ENCODE measurements around the gene CCDC169.
"Not testable (repeated sequence)": the region's sequence is repeated elsewhere in the genome, so short reads cannot be mapped to it uniquely, and the experiment has no call there.

CCDC169 gene

DNA sequence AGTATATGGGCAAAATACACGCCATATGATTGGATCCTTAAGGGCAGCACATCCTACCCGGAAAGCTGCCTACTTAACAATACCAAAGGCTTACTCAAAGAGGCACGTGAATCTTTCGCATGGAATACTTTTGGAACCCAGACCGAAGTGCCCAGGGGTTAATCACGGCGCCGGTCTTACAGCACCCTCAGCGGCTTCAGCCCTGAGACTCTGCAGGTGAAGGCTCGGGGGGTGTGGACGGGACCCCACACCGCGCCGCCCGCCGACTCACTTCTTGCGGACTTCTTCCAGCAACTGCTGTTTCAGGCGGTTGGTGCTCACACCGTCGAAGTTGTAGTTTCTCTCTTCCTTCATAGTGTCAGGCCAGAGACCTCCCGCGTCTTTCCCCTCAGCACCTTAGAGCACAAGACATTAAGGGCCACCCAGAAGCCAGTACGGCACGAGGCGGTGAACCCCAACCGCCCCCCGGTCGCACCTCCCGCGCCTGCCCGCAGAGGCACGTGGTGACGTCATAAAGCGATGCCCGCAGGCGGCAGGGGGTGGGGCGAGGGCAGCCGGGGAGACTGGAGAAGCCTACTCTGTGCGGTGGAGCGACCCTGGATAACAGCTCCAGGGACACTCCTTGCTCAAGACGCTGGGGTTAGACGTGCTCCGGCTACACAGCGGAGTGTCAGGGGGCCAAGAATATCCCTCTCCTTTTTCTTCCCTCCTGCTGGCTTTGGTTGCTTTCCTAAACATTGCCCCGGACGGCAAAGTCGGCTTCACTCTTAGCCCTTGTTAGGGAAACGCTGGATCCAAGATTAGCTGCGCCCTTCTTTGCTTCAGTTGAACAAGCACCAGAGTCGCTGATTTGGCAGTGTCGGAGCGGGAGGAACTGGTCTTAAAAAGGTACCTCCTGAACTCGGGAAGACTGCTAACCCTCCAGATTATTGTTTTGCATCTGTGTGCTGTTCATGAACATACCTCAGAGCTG, at the start of gene CCDC169:
CCDC169 (minus strand) TSS at position 449 of the 973 bp plus-strand sequence; CDS start at position 354, 95 bp downstream.
- DNase-seq (ENCODE audit: low spot score), result peak; percentile 32

DNA sequence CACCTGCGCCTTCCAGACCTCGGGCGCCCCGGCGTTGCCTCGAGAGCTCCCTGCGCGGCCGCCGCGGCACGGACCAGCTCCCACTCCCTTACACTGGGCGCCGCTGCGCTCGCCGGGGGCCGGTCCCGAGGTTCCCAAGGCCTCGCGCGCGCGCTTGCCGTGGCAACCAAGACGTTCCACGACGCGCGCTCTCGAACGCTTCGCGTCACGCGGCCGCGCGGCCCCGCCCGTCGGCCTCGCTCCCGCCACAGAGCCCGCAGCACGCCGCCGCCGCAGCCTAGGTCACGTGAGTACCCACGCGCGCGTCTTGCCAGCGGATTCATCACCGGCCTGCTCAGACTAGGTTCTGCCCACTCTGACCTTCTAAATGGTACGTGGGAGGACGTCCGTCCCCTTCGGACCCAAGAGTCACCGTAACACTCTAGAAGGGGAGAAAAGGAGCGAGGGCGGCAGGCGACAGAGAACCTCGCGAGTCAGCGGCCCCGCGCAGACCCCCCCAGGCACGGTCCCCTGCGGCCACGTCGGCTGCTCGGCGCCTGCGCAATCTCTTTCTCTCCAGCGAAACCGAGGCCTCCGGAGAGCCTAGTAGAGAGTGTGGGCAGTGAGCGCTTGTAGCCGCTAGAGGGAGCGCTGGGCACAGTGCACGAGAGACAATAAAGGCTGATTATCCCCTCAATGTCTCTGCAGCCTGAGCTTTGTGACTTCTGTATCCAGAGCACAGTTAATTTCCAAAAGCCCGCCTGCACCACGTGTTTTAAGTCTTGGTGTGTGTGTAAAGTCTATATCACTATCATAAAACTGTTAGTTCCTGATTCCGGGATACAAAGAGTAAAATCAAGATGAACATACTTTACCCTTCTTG, 48.8 kb upstream of the CCDC169 start, which contains the start of gene SPART:
SPART (minus strand) TSS at position 173 of the 862 bp plus-strand sequence. CDS start 10,564 bp downstream, outside the sequence.
- peak; percentile 81 for DNase-seq (ENCODE audit: low spot score)

DNA sequence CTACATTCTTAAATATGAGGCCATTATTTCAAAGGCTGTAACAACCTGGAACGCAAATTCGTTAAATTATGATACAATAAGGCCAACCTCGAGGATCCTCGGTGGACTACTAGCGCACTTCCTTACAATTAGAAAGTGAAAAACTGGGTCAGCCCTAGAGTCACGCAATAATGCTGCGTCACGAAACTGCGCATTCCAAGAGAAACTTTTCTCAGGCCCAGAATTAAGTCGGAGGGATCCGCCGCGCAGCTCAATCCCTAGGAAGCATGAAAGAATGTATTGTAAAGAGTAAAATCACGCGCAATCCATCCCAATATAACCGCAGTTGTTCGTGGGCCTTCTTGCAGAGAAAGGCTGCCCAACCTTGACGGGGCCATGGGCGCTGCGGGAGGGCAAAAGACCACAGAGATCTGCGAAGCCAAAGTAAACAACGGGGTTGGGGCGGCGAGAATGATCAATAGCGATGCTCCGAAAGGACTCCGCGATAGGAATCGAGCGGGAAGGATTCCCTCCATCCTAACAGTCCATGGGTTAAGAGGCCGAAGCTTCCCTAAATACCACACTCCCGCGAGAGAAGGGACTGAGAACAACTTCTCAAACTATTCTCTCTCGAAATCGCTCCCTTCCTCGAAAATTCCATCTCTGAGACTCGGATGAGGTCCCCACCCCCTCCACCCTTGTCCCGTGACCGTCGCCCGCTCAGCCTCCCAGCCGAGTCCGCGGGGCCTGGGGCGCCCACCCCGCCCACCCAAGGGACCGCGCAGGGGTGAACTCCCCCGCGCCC, 48.0 kb upstream of the CCDC169 start:
- peak; percentile 67 for DNase-seq (ENCODE audit: low spot score)

DNA sequence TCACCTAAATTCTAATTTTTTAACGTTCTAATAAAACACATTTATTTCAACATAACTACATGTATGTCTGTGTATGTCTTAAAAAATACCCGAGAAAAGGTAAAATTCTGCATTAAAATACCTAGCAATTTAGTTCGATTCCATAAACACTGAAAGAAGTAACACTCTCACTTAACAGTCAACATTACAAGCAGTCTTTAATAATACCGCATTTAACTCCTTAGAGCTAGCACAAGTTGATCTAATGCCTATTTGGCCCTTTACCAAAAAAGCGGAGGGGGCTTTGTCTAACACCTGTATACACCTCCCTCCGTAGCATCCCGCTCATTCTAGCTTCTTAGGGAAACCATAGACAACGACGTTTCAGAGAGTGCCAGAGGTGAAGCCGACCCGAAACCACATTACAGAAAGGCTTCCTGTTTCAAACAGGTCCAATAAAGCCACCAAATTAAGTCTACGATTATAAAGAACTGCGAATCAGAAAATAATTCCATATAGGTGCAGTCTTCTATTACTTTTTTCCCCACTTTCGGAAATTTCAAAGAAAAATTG, 47.3 kb upstream of the CCDC169 start:
- peak; percentile 13 for DNase-seq (ENCODE audit: low spot score)

DNA sequence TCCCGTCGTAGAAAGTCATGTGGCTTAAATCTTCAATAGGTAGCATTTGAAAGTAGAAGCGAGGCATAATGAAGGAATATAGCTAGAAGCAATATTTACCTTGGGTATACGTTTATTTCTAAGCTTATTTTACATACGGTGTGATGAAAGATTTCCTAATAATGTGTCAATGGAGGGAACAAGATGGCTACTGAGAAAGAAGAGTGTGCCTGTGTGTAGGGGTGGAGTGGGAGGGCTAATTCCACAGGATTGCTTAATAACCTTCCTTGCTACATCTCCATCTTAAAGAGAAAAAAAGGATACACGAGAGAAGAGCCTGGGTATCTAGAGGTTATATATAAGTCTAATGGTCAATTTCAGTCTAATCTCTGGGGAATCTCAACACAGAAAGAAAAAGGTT, 46.6 kb upstream of the CCDC169 start:
- no peak for DNase-seq (ENCODE audit: low spot score)

DNA sequence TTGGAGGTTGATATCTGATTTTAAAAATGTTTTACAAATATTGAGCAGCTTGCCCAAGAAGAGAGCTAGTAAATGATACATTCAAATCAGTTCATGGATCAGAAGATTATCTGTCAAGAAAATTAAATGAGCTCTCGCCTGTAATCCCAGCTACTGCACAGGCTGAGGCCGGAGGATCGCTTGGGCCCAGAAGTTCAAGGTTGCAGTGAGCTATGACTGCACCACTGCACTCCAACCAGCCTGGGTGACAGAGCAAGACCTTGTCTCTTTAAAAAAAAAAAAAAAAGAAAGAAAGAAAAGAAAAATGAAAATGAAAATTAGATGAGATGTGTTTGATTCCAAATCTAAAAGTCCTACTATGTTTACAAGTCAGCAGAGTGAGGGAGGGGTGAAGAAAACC, 46.2 kb upstream of the CCDC169 start:
- no peak for DNase-seq (ENCODE audit: low spot score)

DNA sequence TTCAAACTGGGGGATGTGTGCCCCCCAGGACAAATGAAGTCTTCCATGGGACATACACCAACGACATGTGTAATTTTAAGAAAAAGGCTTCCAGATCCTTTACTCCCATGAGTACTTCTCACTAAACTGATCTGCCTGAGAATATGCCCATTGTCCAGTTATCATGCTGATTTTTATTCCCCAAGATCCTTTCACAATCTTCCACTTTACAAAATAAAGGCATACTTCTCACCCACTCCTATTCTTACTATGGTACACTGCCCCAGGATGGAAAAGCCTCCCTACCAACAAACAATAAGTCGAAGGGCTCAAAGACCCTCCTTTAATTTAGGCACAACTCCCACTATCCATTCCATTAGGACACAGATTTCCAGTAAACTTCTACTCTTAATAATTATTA, 45.1 kb upstream of the CCDC169 start:
- DNase-seq (ENCODE audit: low spot score), result no peak

DNA sequence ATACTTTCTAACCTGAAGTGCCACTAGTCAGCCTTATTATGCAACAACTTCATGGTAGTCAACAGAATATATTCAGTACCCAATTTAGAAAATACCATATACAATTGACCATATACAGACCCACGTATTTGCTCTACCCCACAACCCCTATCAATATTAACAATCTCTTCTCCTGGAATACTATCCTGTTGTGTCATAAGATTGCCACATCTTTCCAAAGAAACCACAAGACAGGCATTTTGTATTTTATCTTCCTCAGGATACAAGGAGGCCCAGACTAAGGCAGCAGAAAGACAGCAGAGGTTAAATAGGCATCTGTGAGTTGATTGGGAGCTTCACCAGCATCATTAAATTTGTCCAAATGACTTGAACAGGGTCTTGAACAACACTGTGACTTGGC, 44.1 kb upstream of the CCDC169 start:
- no peak for DNase-seq (ENCODE audit: low spot score)

DNA sequence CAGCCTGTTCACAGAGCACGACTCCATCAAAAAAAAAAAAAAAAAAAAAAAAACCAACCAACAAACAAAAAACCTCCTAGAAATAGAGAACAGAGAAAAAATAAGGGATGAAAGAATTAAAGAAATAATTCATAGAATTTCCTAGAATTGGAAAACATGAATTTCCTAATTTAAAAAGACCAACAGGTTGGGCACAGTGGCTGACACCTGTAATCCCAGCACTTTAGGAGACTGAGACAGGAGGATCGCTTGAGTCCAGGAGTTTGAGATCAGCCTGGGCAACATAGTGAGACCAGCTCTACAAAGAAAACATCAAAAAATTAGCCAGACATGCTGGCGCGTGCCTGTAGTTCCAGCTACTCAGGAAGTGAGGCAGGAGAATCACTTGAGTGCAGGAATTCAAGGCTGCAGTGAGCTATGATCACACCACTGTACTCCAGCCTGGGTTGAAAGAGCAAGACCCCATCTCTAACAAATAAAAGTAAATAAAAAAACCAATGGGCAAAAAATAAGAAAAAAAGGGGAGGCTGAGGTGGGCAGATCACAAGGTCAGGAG, 42.1 kb upstream of the CCDC169 start:
- no peak for DNase-seq (ENCODE audit: low spot score)

DNA sequence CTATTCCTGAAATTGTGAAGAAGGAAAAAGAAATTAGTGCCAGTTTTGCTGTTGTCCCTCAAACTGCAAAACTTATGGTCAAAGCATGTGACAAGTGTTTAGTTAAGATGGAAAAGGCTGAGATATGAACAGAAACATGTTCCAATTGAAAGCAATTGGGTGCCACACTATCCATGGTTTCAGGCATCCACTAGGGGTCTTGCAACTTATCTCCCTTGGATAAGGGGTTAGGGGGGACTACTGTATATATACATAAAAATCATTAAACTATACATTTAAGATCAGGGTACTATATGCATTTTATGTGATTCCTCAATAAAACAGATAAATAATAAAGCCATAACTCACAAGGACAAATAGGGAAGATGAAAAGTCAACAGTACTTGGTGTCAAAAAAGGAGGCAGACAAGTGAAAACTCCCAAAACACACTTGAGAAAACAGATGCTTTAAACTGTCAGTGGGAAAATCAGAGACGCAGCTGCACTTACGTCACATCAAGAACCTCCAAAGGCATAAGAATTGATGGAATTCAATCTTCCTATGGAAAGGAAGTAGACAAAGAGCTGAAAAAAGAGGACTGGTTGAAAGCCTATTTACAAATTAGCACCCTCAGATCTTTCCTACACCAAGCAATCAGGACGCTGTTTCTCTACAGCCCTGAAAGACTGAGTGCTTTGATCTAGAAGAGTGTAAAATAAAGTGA, 40.5 kb upstream of the CCDC169 start:
- no peak for DNase-seq (ENCODE audit: low spot score)

DNA sequence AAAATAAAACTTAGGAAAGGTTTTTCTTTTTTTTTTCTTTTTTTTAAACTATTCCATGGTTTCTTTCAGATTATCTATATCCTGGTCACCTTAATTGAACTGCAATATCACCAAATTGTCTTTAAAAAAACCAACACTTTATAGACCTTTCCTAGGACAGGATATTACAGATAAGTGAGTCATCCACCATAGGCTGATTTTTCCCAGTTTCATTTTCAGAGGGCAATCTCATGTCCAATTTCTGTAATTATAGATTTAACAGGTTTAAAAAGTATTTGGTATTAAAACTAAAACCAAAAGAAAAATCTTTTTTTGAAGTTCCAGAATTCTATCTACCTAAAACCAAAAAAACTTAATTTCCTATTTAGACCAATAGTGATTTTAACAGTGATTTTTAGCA, 35.4 kb upstream of the CCDC169 start:
- DNase-seq (ENCODE audit: low spot score), result peak; percentile 71

DNA sequence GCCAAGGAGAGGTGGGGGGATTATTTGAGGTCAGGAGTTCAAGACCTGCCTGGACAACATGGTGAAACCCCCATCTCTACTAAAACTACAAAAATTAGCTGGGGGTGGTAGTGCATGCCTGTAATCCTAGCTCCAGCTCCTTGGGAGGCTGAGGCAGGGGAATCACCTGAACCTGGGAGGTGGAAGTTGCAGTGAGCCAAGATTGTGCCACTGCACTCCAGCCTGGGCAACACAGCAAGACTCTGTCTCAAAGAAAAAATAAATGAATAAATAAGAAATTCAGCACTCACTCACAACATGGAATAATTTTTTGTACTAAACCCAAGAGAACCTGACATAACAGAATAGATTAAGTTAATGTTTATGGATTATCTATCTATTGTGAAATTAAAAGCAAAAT, 34.6 kb upstream of the CCDC169 start:
- DNase-seq (ENCODE audit: low spot score), result not testable (repeated sequence)

DNA sequence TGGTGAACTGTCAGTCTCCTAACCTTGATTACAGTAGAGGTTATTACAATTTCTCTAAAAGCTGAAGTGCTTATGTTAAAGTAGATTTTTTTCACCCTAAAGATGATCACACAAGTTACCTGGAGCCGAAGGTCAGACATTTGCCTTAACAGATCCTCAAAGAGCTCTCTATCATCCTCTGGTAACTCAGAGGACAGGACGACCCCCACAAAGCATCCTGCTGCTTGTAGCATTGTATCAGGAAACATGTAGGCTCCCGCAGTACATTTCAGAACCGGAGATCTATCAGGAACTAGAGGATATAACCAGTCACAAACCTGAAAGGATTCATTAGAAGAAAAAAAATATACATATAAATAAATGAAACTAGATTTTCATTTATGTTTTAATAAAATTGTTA, 33.7 kb upstream of the CCDC169 start:
- no peak for DNase-seq (ENCODE audit: low spot score)

DNA sequence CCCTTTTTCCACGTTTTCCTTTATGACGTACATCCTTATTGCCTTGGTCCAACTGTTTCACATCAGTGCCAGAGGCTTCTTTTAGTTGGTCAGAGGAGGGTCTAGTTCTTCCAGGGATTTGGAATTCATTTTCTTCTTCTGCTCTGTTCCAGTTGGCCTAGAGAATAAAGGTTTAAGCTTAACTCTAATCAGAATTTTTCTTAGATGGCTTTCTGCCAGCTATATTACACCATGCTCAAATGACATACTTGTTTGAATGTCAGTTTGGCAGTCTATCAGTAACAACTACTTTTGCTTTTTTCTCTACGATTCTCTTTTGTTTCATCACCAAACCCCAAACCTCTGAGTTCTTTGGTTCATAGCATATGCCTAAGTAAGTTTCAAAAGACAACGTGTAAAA, 31.7 kb upstream of the CCDC169 start:
- no peak for DNase-seq (ENCODE audit: low spot score)

DNA sequence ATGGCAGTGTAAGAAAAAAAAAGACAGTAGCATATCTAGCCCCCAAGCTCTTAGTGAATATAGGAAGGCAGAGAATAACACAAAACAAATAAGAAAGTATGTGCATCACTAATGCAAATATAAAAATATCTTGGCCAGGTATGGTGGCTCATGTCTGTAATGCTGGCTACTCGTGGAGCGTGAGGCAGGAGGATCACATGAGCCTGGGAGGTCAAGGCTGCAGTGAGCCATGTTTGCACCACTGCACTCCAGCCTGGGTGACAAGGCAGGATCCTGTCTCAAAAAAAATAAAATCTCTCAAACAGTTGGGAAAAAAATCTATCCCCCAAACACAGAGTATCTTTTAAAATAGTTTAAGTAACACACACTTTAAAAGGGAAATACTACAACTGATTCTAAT, 31.2 kb upstream of the CCDC169 start:
- DNase-seq (ENCODE audit: low spot score), result no peak

DNA sequence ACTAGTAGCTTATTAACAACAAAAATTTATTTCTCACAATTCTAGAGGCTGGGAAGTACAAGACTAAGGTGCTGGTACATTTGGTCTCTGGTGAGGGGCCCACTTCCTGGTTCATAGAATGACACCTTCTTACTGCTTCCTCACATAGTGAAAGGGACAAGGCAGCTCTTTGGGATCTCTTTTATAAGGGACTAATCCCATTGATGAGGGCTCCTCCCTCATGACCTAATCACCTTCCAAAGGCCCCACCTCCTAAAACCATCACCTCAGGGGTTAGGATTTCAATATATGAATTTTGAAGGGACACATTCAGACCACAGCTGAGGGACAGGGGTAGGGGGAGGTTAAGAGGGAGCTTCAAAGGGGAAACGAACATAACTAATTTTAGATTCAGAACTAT, 28.3 kb upstream of the CCDC169 start:
- no peak for DNase-seq (ENCODE audit: low spot score)

DNA sequence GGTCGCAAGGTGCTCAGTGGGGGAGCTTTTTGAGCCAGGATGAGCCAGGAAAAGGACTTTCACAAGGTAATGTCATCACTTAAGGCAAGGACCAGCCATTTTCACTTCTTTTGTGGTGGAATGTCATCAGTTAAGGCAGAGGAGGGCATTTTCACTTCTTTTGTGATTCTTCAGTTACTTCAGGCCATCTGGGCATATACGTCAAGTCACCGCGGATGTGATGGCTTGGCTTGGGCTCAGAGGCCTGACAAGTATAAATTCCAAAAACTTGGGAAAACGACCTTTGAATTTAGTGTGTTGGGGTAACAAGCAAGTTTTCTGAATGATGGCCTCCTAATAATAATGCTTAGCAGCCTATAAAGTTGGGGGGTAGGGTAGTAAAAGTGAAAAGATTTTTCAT, 27.3 kb upstream of the CCDC169 start:
- DNase-seq (ENCODE audit: low spot score), result not testable (repeated sequence)

DNA sequence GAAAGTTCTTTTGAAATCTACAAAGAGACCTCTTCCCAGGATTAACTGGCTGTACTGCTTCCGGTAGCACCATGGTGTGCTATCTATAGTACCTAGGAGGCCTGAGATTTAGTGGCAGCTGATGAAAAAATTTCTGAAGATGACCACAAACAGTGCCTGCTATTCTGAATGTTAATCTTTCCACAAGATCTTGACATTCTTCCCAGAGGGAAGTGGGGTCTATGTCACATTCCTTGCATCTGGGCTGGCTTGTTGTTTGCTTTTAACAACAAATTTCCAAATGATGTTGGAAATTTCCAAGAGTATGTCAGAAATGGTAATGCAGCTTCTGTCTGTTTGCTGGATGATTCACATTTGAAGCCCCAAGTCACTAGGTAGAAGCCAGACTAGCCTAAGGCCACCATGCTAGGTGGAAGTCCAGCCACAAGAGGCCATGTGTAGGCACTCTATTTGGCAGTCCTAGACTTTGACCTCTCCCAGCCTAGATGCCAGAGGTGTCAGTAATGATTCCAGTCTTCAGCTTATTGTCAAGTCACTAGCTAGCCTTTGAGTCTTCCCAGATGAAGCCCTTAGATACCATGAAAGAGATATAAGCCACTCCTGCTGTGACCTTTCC, 26.4 kb upstream of the CCDC169 start:
- no peak for DNase-seq (ENCODE audit: low spot score)

DNA sequence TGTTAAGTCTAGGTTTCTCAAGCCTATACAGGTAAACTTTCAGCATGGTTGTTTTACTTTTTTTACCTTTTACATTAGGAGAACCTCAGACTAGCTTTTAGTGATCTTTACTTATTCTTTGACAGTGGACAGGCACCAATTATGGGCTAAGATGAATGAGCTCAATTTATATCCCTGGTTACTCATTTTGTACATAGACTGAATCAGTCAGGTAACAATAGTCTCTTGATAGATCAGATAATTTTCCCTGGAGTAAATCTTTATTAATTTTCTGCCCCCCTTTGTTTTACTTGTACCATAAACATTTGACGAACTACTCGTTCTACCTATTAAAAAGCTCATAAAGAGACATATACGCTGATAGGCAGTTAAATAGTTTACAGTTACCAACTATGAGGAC, 25.8 kb upstream of the CCDC169 start:
- no peak for DNase-seq (ENCODE audit: low spot score)

DNA sequence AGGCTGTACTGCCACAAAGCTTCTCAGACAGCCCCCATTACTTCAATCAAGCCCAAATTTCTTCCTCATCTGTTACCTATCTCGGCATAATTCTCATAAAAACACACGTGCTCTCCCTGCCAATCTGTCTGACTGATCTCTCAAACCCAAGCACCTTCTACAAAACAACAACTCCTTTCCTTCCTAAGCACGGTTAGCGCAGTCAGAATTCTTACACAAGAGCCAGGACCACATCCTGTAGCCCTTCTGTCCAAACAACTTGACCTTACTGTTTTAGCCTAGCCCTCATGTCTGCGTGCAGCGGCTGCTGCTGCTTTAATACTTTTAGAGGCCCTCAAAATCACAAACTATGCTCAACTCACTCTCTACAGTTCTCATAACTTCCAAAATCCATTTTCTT, 22.2 kb upstream of the CCDC169 start:
- DNase-seq (ENCODE audit: low spot score), result not testable (repeated sequence)
